WTC11 (cell line): Measurements from ENCODE around the gene OR14I1.

Experiments used
- CBFB ChIP-seq: sonication (generic); formaldehyde crosslinking; IDR thresholded peaks from 2 replicates; pipeline ENCODE4 v1.8.1; 2022; ENCODE audit warnings: mild to moderate bottlenecking, low read depth, missing genetic modification reagents
- MXD4 ChIP-seq: fragments of 250-450 bp; sonication (Bioruptor Pico); IDR thresholded peaks from 2 replicates; pipeline ENCODE4 v1.8.0; 2021; ENCODE audit warnings: mild to moderate bottlenecking, moderate library complexity, borderline replicate concordance
- SP1 ChIP-seq: sonication (generic); formaldehyde crosslinking; conservative IDR thresholded peaks from 2 replicates; pipeline ENCODE4 v1.8.1; 2022; ENCODE audit warnings: missing genetic modification reagents
- TF ChIP-seq, protein P1 (sequence below): fragments of 200-600 bp; IDR thresholded peaks from 2 replicates; pipeline ENCODE4 v1.8.0; 2022; ENCODE audit warnings: antibody characterized with exemption

DNA sequence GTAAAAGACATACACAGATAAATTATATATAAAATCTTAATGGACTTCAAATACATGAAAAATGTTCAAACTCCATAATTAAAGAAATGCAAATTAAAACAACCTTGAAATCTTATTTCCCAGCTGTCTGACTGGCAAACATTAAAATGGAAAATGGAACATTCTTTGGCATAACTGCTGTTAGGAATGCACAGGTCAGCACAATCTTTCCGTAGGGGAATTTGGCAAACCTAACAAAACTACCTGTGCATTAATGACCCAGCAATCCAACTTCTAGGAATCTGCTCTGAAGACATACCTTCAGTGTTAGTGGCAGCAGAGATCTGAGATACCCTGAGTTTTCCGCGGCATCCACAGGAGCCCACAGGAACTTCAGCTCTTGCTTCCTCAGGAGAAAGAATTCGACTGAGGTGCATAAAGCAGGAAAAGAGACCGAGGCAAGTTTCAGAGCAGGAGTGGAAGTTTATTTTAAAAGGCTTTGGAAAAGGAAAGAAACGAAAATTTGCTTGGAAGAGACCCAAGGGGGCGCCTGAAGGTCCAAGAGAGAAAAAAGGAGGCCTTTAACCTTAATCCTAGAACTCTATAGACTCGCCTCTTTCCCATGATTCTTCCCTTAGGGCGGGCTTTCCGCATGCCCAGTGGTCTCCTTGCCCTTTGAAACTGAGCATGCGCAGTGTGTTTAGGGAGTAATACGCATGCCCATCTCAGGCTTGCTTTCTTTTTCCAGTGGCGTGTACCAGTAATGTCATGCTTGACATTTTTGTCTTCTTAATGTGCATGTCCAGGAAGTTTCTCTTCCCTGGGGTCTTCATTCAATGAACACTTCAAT, 28.2 kb upstream of the OR14I1 start:
- TF ChIP-seq CBFB (CRISPR knock-in tag) (no peak), MXD4 (CRISPR knock-in tag) (no peak), SP1 (CRISPR knock-in tag) (no peak)
- TF ChIP-seq, protein P1, sequence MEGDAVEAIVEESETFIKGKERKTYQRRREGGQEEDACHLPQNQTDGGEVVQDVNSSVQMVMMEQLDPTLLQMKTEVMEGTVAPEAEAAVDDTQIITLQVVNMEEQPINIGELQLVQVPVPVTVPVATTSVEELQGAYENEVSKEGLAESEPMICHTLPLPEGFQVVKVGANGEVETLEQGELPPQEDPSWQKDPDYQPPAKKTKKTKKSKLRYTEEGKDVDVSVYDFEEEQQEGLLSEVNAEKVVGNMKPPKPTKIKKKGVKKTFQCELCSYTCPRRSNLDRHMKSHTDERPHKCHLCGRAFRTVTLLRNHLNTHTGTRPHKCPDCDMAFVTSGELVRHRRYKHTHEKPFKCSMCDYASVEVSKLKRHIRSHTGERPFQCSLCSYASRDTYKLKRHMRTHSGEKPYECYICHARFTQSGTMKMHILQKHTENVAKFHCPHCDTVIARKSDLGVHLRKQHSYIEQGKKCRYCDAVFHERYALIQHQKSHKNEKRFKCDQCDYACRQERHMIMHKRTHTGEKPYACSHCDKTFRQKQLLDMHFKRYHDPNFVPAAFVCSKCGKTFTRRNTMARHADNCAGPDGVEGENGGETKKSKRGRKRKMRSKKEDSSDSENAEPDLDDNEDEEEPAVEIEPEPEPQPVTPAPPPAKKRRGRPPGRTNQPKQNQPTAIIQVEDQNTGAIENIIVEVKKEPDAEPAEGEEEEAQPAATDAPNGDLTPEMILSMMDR = no peak
